Hindlimb muscle (tissue), 1 donor: Measurements from ENCODE around the gene TRIM22. TPM values are rescaled to one million over a fixed set of nuclear protein-coding genes. Genes with fewer than 3 reads are reported as not detected.

ENCODE experiments used
- DNase-seq: peaks from one replicate; pipeline ENCODE4 v3.0.0-alpha.2; 2013
- polyA plus RNA-seq: library from polyadenylated mRNA; unstranded; fragments of 120-200 nt; gene quantifications from one replicate; pipeline ENCODE4 v1.2.1, GENCODE V29; 2013; ENCODE audit not compliant: insufficient read length

TRIM22 gene
- polyA plus RNA-seq, 1 donor, result 12.1 TPM

DNA sequence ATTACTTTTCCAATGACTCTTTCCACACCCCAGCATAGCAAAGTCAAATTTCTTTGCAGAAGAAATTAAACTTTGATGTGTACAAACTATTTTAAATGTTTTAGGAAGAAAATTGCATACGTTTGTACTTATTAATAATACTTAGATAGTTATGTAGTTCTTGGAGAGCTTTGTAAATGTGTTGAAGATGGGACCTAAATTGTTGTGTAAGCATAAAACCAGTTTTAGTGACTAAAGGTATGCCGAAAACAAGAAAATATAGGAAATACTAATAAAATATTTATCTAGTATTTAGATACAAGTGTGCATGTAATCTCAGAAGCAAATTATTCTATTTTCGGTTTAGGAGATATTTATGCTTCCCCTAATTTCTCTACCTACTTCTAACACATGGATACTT is 60.2 kb downstream of the TRIM22 start:
- DNase-seq, result no peak

- DNase-seq, result no peak
These were observed 64.4 kb downstream of the TRIM22 start, which contains the start of gene OR52N4 for GRCh38 chr11:5753943-5754342. OR52N4 (plus strand) TSS chr11:5754243; CDS start chr11:5754741, 498 bp downstream.

Other genes starting within 250 kb of the TRIM22 start
- not detected for gene OR51I1, start 248.3 kb upstream of the TRIM22 start, polyA plus RNA-seq
- gene OR51I2, start 240.5 kb upstream of the TRIM22 start, polyA plus RNA-seq, result not detected
- gene OR52D1, start 201.1 kb upstream of the TRIM22 start, polyA plus RNA-seq, result not detected
- gene UBQLN3, start 179.8 kb upstream of the TRIM22 start, polyA plus RNA-seq, result not detected
- 0.22 TPM for gene UBQLNL, start 173.1 kb upstream of the TRIM22 start, polyA plus RNA-seq
- not detected for gene OR52H1, start 141.2 kb upstream of the TRIM22 start, polyA plus RNA-seq
- not detected for gene OR52B6, start 108.9 kb upstream of the TRIM22 start, polyA plus RNA-seq
- gene TRIM6, start 93.2 kb upstream of the TRIM22 start, polyA plus RNA-seq, result 1.1 TPM
- 4.1 TPM for gene TRIM34, start 64.8 kb upstream of the TRIM22 start, polyA plus RNA-seq
- gene TRIM5, start 4.7 kb upstream of the TRIM22 start, polyA plus RNA-seq, result 13.9 TPM
- not detected for gene OR56B1, start 46.7 kb downstream of the TRIM22 start, polyA plus RNA-seq
- gene OR52N4, start 64.5 kb downstream of the TRIM22 start, polyA plus RNA-seq, result 0.26 TPM
- not detected for gene OR52N5, start 93.6 kb downstream of the TRIM22 start, polyA plus RNA-seq
- gene OR52N1, start 101.5 kb downstream of the TRIM22 start, polyA plus RNA-seq, result not detected
- not detected for gene OR52N2, start 119.1 kb downstream of the TRIM22 start, polyA plus RNA-seq
- not detected for gene OR52E6, start 152.1 kb downstream of the TRIM22 start, polyA plus RNA-seq
- gene OR52E8, start 167.9 kb downstream of the TRIM22 start, polyA plus RNA-seq, result not detected
- gene OR52E4, start 190.8 kb downstream of the TRIM22 start, polyA plus RNA-seq, result not detected
- gene OR52E5, start 203.4 kb downstream of the TRIM22 start, polyA plus RNA-seq, result not detected